HG02884 (cell line): ENCODE results near the gene CMTM1.
"Not testable (repeated sequence)": the region's sequence is repeated elsewhere in the genome, so short reads cannot be mapped to it uniquely, and the experiment has no call there.

ENCODE experiments used
- ATAC-seq: cut with Tn5 transposase; IDR thresholded peaks from one replicate; pipeline ENCODE4 v1.9.1; 2021; ENCODE audit warnings: mild to moderate bottlenecking, moderate library complexity; ENCODE audit not compliant: unreplicated experiment

The CMTM1 gene

DNA sequence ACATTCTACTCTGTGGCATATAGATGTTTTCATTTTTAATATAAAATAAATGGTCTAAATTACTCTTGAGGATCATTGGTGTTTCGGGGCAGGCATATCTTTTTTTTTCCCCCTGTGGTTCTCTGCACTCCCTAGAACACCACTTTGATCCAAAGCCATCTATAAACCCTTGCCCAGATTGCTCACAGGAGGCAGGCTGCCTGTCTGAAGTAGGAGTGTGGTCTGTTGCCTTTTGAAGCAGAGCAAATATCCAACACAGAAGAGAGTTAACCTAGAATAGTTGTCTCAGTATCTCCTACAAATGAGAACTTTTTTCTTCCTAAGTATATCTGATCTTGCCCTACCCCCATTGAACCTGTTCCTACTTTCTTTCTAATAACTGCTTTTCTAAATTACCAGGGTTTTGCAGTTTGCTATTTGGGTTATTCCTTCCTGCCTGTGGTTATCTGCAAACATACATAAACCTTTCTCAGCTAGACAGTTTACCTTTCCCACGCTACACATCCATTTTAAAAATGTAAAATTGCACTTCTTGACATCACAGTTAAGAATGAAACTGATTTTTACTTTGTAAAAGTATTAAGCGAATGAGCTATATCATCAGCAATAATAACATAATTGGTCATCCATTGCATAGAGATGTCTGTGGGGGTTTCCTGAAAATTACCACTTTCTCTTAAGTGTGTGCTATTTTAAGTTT, 4.7 kb upstream of the CMTM1 start:
- ATAC-seq = no peak

DNA sequence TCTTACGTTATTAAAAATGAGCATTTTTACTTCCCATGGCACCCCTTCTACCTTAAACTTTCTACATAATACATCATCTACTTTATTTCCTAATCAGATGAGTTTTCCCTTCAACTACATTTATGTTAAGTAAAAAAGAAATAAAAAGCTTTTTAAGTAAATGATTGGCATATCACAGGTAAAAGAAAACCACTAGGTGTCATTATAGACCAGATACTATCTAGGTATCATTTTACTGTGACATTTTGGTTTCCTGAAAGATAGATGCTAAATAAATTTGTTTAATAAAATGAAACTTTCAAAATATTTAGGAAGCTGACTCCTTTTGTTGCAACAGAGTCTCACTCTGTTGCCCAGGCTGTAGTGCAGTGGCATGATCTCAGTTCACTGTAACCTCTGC, 3.8 kb upstream of the CMTM1 start:
- ATAC-seq = no peak

DNA sequence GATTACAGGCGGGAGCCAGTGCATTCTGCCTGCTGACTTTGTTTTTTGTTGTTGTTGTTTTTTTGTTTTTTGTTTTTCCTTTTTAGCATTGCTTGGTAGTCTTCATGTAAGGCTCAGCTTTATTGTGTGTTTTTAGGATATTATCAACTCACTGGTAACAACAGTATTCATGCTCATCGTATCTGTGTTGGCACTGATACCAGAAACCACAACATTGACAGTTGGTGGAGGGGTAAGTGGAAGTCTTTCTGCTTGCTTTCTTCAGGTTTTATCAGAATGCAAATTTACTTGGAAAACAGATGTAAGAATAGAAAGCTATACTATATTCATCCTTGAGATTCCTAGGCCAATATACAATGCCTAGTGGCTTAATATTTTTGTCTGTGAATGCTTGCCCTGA, 3.3 kb upstream of the CMTM1 start:
- ATAC-seq = no peak

DNA sequence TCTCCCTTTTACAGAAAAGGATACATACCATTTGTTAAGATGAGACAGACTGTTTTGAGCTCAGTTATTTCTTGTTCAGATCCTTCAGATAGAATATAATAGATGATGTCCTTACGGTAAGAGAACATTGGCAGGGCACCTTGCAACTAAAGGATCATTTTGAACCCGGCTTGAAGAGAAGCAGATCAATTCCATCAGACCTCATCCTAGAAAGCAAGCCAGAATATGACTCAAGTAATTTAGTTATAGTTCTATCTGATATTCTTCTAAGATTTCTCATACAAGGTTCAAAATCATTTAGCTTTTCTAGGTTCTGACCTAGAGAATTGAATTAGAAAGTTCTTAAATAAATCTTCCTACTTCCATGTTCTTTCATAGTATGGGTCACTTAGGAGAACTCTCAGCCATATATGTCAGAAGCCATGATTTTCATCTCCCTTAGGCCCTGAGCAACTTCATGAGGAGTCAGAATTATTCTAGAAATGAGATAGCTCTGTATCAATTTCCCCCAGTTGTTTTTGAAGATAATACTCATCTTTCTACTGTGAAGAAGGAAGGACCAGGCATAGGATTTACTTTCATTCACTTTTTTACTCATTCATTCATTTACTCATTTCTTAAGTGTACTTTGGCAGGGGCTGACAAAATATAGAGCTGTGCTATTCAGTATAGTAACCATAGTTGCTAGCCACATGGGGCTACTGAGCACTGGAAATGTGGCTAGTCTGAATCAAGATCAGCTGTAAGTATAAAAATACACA, 2.5 kb upstream of the CMTM1 start:
- ATAC-seq = peak; percentile 45

DNA sequence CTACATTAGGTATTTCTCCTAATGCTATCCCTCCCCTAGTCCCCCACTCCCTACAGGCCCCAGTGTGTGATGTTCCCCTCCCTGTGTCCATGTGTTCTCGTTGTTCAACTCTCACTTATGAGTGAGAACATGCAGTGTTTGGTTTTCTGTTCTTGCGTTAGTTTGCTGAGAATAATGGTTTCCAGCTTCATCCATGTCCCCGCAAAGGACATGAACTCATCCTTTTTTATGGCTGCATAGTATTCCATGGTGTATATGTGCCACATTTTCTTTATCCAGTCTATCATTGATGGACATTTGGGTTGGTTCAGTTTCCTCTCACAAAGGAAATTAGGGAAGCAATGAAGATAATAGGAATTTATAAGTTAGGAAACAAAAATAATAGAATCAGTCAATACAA, 1.0 kb downstream of the CMTM1 start:
- ATAC-seq = not testable (repeated sequence)

DNA sequence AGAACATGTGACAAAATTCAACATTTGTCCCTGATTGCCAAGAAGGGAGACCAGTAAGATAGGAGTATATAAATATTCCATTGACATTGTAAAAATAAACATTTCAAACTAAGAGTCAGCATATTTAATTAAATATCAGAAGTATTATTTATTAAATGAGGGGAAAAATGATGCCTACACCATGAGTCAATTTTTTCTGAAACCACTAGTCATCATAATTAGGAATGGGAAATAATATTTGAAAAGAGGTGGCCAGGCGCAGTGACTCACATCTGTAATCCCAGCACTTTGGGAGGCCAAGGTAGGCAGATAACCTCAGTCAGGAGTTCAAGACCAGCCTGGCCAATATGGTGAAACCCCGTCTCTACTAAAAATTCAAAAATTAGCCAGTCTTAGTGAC, 2.1 kb downstream of the CMTM1 start:
- no peak for ATAC-seq

DNA sequence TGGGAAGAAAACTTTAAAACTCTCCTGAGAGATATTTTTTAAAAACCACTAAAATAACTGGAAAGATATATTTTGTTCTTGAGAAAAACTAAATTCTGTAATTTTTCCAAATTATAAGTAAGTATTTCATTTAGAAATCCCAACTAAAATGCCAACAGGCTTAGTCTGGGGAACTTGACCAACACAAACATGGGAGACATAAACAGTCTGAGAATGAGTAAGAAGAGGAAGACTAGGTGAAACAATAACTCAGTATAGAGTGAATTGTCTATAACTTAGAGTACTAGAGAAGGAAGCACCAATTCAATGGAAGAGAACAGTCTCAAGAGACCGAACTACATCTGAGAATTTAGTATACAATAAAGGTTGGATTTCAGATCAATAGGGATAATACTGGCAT, 2.9 kb downstream of the CMTM1 start:
- ATAC-seq = no peak

DNA sequence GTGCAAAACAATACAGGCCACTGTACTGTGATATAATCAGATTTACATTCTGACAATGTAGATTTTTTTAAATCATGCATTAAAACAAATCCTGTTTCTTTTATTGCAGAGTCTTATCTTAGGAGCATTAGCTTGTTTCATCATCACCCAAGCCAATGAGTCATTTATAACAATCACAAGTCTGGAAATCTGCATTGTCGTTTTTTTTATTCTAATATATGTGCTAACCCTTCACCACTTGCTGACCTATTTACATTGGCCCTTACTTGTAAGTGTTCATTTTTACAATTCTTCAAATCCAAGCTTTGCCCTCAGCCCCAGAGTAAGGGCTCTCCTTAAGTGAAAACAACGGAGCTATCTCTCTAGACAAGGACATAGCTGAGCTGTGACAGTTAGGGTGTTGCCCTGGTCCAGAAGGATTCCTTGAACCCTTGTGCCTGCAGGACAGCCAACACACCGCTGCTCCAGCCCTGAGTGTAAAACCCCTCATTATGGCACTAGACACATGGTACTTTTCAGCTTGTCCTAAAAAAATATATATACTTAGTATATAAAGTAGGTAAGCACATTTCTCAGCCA, 3.7 kb downstream of the CMTM1 start:
- no peak for ATAC-seq

DNA sequence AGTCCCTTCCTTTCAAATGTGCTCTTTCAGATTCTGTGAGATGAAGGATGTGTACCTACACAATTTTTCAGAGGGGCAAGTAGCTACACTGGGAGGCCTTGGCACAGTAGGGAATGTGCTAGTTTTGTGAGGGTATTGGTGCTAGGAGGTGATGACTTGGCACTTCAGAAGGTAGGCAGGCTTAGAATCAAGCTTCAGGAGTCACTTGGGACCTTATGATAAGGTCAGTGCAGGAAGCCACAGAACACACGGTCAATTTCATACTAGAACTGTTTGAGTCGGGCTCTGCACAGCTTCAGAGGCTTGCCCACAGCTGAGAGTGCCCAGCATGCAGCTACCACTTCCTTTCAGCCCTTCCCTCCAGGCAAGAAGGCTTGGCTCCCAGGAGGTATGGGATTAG, 6.1 kb downstream of the CMTM1 start:
- ATAC-seq = no peak

DNA sequence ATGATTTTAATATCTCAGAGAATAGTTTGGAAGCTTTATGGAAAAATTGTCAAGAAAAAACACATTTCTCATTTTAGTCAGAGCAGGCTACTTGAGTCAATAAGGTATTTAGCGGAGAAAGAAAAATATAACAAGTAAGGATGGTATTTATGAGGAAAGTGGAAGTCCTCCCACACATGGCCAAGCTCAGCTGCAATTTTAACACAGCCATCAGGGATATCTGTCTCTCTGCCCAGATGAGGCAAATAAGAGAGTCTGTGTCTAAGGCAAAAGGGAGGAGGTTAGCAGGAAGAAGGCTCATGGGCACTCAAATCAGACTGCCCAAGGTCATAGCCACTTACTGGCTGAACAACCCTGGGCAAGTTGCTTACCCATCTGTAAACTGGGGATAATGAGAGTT, 7.8 kb downstream of the CMTM1 start:
- ATAC-seq = no peak

DNA sequence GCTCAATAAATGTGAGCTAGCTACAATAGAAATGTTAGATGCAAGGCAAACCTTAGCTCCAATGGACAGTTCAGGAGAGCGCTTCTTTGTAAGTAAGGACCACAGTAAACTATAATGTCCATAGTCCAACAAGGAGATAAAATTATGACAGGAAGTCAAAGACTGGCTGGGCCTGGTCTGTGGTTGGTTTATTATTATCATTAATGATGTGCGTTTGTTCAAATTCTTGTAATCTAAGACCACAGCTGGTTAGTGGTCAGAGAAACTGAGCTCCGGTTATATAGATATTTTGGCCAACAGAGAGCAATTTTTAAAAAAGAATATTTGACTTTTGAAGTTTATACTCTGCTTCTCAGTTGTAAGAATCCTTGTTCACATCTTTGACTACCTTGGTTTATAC, 8.3 kb downstream of the CMTM1 start:
- ATAC-seq = no peak

DNA sequence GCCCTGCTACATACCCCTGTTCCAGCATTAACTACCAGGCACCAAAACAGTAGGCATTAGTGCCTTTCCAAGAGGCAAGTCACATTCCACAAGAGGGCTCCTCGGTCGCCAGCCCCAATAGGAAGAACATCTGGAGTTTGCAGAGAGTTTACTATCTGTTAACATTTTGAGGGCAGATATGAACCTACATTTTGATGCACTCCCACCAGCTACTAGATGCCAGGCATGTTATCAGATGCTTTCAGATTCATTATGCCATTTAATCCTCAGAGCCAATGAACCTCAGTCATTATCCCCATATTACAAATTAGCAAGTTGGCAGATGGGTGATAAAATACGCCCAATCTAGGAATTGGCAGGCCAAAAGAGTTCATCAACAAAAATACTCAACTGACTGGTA, 8.8 kb downstream of the CMTM1 start:
- ATAC-seq = no peak

DNA sequence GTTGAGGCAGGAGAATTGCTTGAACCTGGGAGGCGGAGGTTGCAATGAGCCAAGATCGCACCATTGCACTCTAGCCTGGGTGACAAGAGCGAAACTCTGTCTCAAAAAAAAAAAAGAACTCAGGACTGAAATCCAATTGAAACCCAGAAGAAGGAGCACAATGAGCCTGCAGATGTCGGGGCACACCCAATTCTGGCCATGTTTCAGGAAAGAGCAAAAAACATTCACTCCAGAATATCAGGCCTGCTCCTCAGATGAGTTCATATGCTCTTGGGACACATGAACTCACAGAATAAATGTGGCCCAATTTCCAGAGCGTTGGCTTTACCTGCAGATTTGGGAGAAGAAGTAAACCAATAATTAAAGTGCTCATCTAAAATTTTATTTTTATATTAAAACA, 10.1 kb downstream of the CMTM1 start:
- no peak for ATAC-seq

DNA sequence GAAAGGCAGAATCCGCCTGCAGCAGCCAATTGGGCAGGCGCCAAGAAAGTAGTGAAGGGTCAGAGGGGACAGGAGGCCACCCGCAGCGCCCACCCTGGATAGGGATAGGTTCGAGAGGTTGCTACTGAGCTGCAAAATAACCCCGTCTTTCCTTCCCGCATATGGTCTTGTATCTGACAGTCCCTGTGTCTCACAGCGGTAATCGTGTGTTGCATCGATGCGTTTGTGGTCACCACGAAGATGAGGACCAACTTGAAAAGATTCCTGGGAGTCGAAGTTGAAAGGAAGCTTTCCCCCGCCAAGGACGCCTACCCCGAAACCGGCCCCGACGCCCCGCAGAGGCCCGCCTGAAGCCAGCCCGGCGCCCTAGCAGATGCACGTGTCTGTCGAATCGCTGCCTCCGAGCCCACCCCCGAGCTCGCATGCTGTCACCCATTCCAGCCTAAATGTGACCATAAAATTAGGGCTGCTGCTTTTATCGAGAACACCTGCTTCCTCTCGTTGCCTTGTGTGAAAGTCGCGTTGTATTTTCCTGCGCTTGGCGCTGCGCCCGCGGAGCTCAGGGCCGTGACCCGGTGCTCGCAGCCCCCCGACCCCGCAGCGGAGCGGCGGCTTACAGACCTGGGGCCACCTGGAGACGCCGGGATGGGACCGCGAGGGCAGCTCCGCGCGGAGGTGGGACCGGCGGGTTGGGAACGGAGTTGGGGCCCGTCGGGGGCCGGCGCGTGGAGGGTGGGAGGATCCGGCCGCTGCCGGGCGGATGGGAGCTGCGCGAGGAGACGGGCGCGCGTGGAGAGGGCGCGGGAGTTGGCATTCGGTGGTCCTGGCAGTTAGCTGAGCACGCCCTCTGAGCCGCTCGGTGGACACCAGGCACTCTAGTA, 12.7 kb downstream of the CMTM1 start, which contains the start of gene CMTM2:
Gene CMTM2, plus strand, starts transcription at position 813 of the 881 bp plus-strand sequence. CDS start 145 bp downstream, outside the sequence.
- no peak for ATAC-seq

DNA sequence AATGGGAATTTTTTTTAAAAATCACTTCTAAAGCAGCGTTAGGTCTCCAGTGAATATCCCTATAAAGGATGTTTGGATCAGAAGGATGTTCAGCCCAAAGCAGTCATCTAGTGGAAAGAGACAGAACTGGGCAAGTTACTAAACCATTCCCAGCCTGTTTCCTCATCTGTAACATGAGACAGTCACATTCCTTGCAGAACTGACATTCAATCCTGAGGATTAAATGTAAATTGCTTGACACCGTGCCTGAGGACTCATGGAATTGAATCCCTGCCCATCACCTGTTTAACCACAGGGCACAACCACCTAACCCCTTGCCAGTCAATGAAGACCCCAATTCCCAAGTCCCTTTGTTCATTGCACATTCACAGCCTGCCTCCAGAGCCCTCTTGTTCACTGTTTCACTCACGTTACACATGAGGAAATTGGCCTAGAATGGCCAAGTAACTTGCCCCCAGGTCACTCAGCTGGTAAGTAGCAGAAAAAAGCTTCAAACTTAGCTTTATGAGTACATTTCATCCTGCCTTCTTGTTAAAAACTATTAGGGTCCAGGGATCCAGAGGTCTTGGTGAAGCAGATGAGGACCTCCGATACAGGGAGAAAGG, 14.5 kb downstream of the CMTM1 start:
- no peak for ATAC-seq

DNA sequence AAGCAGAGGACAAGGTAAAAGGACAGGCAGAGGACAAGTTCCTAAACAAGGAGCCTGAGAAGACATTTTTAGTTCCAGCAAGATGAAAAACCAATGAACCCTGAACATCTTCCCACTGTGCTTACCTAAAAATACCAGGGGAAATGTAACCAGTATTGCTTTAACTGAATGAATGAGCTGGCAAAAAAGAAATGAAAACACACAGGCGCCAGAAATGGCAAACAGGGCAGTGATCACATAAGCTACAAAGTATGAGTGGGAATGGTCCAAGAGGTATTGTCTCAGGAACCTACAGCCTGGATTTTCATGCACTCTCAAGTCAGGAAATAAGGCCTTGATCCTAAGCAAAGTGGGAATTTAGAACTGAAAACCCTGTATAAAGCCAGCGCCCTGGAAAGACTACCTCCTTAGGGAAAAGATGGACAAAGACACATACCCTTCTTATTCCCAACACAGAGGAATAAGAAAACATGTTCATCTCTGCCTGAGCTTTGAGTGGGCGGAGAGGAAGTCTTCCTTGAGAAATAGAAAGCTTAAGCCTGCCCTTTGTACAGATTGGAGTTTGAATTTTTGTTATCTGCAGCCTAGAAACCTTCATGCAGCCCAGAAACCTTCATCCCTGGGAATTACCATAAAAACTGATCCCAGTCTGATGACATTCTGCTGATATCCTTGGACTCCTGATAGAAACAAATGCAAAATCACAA, 15.2 kb downstream of the CMTM1 start:
- no peak for ATAC-seq

DNA sequence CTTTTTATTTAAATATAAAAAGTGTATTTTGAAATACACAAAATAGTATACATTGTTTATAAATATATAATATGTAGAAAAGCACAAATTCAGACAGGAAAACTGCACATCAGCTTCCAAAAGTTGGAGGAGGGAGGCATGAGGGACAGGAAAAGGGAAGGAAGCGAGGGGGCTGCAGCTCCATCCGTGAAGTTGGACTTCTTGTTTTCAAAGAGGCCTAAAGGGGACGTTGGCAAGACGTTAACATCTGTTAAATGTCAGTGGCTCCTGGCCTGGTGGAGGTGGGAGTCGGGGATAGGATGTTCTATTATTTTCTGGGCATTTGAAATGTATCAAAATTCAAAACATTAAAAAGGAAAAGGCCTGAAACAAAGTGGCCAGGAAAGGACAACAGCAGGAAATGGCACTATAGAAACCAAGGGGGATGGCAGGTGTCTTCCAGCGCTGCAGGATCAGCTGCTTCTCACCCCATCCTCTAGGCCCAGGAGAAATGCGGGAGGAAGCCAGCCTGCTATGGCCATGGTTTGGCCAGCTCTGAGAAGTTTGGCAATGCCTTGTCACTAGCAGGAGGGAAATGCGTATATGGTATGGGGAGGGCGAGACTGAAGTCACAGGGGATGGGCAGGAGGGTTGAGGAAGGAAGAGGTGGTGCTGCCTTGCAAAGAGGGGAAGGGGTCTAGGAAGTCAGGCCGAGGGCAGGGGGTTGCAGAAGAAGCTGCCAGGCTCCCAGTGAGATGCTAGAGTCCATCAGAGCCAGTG, 19.4 kb downstream of the CMTM1 start:
- no peak for ATAC-seq

DNA sequence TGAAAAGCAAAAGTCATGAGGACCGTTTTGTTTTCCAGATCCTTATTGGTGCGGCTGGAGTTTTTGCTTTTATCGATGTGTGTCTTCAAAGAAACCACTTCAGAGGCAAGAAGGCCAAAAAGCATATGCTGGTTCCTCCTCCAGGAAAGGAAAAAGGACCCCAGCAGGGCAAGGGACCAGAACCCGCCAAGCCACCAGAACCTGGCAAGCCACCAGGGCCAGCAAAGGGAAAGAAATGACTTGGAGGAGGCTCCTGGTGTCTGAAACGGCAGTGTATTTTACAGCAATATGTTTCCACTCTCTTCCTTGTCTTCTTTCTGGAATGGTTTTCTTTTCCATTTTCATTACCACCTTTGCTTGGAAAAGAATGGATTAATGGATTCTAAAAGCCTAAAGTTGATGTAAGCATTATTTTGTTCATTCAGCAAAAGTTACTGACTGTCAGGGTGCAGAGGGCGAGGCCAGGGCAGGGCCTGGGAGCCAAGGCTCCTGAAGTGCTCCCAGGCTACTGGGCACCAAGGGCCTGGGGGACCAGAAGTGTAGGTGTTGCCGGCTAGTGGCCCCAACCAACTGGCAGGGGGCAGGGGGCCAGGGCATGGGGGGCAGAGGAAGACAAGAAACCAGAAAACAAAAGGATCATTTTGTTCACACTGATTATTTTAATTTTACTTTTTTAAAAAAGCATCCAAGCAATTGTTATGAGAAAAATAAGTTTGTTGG, 21.8 kb downstream of the CMTM1 start:
- no peak for ATAC-seq
